CD4-positive, alpha-beta T cell treated with Interleukin-4 for 4 hours (primary cell): Measurements from ENCODE around the gene SCUBE2.
"Not testable (repeated sequence)": the region's sequence is repeated elsewhere in the genome, so short reads cannot be mapped to it uniquely, and the experiment has no call there.

Experiments used
- DNase-seq: peaks from one replicate; pipeline ENCODE4 v3.0.0-alpha.2; 2020

The SCUBE2 gene

GRCh38 chr11:9002920-9003572 lies 88.4 kb downstream of the SCUBE2 start:
- no peak for DNase-seq

DNA sequence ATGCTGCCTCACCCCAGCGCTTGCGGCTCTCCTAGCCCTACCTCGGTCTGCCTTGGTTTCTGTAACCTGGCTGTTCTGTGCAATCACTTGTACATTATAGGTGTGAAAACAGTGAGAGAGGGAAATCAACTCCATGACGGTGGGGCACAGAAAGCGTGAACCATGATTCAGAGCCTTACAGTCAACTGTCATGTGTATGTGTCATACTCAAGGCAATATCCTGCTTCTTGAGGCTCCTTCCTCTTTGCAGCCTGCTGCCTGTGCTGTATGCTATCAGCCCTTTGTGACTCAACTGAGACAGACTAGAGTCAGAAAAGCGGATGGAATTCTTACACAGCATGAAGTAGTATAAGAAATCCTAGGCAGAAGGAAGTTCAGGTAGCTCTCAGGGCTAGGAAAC lies 89.7 kb downstream of the SCUBE2 start:
- DNase-seq, result peak; percentile 49

DNA sequence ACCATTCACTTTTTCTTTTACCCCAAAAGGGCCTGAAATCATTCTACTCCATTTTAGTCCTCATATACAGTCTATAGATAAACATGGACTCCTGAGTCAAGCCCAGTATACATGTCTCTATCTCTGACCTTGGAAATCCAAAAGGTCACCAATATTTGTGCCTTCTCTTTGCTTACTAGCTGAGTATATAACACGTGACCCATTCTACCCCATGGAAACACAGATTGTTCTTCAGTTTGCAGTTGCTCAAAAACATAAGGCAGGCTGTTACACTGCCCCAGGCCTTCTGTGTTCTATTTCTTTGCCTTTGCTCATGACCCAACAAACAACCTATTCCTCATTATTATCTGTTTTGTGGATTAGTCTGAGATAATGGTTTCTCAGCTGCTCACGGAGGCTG lies 93.4 kb downstream of the SCUBE2 start:
- DNase-seq, result no peak

- no peak for DNase-seq
Observed at GRCh38 chr11:8997451-8997850, 93.9 kb downstream of the SCUBE2 start.

DNA sequence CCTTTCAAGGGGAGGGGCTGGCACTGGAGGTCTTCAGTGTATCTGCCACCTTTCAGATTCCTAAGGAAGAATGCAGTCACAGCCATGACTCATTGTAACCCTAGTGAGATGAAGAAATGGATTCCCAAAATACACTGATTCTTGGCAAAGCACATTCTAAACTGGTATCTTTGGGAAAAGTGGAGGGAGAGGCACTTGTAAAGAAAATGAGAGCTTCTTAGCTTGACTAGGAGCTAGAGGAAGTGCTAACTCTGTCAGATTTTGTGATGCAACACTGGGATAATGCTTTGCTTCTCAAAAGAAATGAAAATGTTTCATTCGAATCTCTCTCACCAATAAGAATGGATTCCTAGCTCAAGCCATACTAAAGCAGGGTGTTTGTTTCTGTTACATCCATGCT lies 101.9 kb downstream of the SCUBE2 start:
- DNase-seq, result no peak

DNA sequence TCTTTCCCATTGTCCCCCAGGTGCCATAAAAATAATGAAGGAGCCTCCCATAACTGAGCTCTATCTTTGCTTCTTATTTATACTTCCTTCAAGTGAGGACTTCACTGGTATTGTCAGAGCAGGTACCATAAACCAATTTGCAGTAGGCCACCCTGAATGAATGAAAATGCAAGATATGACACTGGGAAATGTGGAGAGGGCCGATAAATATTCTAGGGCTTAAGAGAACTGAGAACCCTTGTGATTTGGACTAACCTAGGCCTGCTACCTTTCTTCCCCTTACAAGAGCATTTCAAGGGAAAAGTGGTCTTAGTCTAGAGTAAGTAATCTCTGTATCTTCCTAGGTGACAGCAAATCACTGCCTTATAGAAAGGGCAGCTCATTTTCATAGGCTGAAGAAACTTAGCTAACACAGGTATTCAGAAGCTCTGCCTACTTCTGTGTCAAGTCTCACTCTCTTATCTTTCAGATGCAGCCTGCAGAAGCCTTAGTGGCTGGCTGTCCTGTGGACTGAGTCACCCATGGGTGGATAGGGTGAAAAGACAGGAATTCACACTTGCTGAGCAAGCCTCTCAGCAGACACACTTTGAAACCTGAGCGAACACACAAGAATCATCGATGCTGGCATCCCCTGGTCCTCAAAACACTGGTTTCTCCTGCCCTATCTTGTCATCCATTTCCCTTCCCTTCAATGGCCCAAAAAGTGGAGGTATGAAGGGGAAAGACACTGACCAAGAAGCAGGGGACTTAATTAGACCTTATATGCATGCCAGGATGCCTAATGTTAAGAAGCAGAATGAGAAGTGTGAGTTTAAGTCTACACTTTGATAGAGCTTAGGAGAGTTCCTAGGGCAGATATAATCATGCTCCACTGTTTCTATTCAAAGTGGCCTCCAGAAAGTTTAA lies 102.8 kb downstream of the SCUBE2 start:
- no peak for DNase-seq

- no peak for DNase-seq
Observed at GRCh38 chr11:8987446-8987845, 104.0 kb downstream of the SCUBE2 start.

DNA sequence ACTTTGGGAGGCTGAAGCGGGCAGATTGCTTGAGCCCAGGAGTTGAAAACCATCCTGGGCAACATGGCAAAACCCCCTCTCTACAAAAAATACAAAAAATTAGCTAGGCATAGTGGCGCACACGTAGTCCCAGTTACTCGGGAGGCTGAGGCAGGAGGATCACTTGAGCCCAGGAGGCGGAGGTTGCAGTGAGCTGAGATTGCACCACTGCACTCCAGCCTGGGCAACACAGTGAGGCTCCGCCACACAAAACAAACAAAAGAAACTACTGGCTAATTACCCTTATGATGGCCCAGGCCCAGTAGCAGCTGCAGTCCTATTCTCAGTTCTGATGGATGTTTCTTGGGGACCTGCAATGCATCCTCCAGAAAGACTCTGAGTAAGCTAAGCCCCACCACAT lies 104.6 kb downstream of the SCUBE2 start:
- DNase-seq, result not testable (repeated sequence)

DNA sequence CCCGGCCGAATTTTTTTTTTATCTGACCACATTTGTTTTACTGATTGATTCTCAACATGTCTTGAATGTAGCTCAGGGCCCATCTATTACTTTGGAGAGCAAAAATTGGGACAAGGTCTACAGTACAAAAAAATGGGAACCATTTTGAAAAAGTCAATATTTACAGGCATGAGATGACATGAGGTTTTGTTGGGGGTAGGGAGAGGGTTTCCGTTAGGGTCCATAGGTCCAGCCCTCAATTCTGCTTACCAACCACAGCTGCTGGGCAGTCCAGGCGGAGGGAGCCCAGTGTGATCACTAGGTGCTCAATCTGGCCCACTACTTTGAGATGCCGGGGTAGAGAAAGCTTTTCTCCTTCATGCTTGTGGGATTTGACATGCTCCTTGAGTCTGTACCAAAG lies 105.9 kb downstream of the SCUBE2 start:
- DNase-seq, result no peak

DNA sequence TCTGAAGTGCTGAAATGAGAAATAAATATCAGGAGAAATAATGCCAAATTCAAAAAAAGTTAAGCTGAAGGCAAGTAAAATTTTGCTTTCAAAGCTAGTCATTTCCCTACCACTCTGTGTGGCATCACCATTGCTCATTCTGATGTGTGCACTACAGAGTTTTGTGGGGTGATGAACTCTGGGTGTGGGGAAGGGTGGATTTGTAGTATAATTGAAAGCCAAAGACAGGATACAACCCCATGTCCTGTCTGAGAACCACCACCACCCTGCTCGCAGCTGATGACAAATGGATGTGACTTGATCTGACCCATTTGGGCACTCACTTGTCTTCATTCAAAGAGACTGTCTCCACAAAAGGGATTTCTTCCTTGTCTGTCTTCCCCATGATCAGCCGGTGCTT lies 107.8 kb downstream of the SCUBE2 start:
- DNase-seq, result no peak

GRCh38 chr11:8980485-8980884 lies 110.9 kb downstream of the SCUBE2 start:
- DNase-seq, result no peak

DNA sequence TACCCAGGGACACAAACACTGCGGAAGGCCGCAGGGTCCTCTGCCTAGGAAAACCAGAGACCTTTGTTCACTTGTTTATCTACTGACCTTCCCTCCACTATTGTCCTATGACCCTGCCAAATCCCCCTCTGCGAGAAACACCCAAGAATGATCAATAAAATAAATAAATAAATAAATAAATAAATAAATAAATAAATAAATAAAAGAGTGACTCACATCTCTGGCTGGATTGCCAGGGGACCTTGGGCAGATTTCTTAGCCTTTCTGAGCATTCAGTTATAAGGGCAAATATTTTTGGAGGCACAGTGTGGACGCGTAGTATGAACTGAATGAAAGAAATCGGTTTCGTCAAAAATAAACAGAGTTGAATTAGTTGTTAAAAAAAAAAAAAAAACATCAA lies 112.0 kb downstream of the SCUBE2 start:
- not testable (repeated sequence) for DNase-seq

DNA sequence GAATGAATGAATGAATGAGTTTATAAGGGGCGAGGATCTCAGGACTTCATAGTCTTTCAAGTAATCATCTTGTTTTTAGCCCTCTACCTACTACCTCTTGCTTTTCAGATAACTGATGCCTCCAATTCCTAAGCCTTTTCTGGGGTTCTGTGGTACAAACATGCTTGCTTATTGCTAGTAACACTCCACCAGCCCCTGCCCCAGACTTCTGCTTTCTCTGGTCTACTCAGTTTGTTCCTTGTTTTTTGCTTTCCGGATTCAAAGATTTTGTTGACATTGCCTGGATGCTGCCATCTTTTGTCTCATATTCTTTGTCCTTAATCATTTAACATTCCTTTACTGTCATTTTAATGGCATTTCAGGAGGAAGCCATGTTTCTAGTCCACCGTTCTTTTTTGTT lies 118.3 kb downstream of the SCUBE2 start:
- no peak for DNase-seq

DNA sequence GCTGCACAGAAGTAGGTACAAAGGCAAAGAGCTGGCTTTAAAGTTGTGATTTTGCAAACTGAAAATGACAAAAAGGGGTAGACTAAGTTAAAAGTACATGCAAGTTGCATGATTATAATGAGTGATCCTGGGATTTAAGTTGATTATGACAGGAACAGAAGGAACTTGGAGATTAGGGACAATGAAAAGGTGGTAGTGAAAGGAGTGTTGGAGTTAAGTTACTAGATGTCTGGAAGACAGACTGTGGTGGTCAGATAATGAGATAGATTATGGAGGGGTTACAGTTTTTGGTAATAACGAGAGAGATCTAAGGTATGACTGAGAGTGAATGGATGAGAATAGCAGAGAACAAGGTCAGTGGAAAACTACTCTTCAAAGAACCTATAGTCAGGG lies 119.5 kb downstream of the SCUBE2 start:
- DNase-seq, result no peak

DNA sequence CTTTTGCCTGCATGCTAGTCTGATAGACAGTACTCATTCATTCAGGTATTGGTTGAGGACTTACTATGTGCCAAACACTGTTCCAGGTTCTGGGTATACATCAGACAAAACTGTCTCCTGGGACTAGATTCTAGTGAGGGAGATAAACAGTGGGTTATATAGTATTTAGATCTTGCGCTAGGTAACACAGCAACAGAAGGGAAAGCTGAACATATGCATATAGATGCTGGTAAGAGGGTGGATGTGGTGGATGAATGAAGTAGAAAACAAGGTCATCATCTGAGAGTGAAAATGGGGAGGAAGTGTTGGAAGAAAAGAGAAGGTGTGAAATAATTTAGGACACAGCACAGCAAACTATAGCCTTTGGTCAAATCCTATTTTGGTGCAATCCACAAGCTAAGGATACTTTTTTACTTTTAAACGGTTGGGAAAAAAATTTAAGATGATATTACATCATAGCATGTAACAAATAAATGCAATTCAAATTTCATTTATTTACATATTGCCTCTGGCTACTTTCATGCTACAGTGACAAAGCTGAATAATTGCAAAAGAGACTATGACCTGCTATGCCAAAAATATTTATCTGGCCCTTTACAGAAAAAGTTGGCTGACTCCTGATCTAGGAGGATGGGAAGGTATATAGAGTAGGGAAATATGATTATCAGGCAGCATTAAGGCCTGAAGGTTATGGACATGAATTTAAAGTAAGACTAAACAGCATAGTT lies 120.0 kb downstream of the SCUBE2 start:
- DNase-seq, result no peak
